Brain microvascular endothelial cell (primary cell): Measurements from ENCODE around the gene DRC3.
"Not testable (repeated sequence)": the region's sequence is repeated elsewhere in the genome, so short reads cannot be mapped to it uniquely, and the experiment has no call there.

ENCODE experiments used
- DNase-seq: peaks from one replicate; pipeline ENCODE4 v3.0.0-alpha.2; 2020
- H3K27ac ChIP-seq: fragments of 250-450 bp; sonication (Bioruptor Pico); 2 replicates; pipeline ENCODE4 v1.5.1; 2020; ENCODE audit warnings: mild to moderate bottlenecking, moderate library complexity
- H3K27me3 ChIP-seq: fragments of 250-450 bp; sonication (Bioruptor Pico); replicated peaks from 2 replicates; pipeline ENCODE4 v1.5.1; 2020; ENCODE audit warnings: mild to moderate bottlenecking
- H3K36me3 ChIP-seq: fragments of 250-450 bp; sonication (Bioruptor Pico); replicated peaks from 2 replicates; pipeline ENCODE4 v1.5.1; 2020; ENCODE audit warnings: mild to moderate bottlenecking
- H3K4me3 ChIP-seq: 2 replicates; pipeline ENCODE4 v1.5.1; 2011; ENCODE audit warnings: low read depth, mild to moderate bottlenecking, control low read depth, low read length, moderate library complexity
- in situ Hi-C: cut with HindIII; loops from 2 replicates; pipeline ENCODE4 v1.10.0; 2017; ENCODE audit warnings: low sequenced_read_pairs, low pct_ligation_motif_present
- TF ChIP-seq, protein P1 (sequence below): IDR thresholded peaks from 2 replicates; pipeline ENCODE4 v1.5.1; 2011; ENCODE audit warnings: low read depth, mild to moderate bottlenecking, moderate library complexity, low read length, control low read depth, inconsistent platforms; ENCODE audit errors: missing control alignments

DRC3 gene

DNA sequence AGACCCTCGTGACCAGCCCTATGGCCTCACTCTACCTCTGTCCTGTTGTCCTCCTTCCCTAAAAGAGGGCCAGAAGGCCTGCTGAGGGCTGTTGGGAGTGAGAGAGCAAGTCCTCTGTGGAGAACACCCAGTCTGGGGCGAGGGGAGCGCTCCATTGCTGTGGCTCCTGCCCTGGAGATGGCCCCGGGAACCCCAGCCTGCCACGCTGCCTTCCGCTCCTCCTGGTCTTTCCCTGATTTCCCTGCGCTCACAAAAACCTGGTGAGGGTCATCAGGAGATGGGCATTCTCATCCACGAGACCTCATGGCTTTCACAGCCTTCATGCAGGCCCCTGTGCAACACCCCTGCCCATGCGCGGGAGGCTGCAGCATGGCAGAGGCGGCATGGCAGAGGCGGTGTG lies 21.2 kb downstream of the DRC3 start:
- Histone ChIP-seq H3K27ac (no peak overlapping the region), H3K4me3 (no peak overlapping the region), H3K36me3 (no peaks in the 10 kb centered on the region), H3K27me3 (no peaks in the 10 kb centered on the region)
- DNase-seq, result no peak
- in situ Hi-C loops, result no loop called here
- TF ChIP-seq, protein P1, sequence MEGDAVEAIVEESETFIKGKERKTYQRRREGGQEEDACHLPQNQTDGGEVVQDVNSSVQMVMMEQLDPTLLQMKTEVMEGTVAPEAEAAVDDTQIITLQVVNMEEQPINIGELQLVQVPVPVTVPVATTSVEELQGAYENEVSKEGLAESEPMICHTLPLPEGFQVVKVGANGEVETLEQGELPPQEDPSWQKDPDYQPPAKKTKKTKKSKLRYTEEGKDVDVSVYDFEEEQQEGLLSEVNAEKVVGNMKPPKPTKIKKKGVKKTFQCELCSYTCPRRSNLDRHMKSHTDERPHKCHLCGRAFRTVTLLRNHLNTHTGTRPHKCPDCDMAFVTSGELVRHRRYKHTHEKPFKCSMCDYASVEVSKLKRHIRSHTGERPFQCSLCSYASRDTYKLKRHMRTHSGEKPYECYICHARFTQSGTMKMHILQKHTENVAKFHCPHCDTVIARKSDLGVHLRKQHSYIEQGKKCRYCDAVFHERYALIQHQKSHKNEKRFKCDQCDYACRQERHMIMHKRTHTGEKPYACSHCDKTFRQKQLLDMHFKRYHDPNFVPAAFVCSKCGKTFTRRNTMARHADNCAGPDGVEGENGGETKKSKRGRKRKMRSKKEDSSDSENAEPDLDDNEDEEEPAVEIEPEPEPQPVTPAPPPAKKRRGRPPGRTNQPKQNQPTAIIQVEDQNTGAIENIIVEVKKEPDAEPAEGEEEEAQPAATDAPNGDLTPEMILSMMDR, result no peak

GRCh38 chr17:17994271-17995069 lies 21.8 kb downstream of the DRC3 start:
- Histone ChIP-seq H3K27ac (no peak overlapping the region), H3K4me3 (no peak overlapping the region), H3K27me3 (no peaks in the 10 kb centered on the region), H3K36me3 (no peaks in the 10 kb centered on the region)
- TF ChIP-seq, protein P1, result peak; percentile 79
- in situ Hi-C loops, result no loop called here
- DNase-seq, result no peak

DNA sequence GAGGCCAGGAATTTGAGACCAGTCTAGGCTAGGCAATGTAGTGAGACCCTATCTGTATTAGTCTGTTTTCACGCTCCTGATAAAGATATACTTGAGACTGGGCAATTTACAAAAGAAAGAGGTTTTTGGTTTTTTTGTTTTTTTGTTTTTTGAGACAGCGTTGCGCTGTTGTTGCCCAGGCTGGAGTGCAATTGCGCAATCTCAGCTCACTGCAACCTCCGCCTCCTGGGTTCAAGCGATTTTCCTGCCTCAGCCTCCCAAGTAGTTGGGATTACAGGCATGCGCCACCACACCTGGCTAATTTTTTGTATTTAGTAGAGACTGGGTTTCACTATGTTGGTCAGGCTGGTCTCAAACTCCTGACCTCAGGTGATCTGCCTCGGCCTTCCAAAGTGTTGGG lies 23.2 kb downstream of the DRC3 start:
- in situ Hi-C loops, H3K27me3 ChIP-seq, H3K4me3 ChIP-seq, H3K36me3 ChIP-seq, DNase-seq, H3K27ac ChIP-seq: not testable (repeated sequence)

DNA sequence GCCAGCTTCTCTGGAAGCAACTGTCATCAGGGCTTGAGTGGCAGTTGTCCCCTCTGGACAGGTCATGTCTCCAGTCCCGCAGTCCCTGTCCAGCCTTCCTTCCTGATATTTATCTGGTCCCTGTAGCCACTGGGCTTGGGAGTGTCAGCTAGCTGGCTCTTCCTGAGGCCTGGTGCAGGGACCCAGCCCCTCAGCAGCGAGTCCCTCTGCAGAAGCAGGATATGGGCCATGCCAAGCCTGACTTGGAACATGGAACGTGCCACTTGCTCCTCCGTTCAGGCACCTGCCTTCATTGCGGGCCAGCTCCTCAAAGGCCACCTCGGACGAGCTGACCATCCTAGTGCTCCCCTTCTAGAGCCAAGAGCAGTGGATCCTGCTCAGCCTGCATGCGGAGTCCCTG lies 26.3 kb downstream of the DRC3 start:
- no peaks in the 10 kb centered on the region for H3K36me3 ChIP-seq
- no peak overlapping the region for H3K27ac ChIP-seq
- in situ Hi-C loops, result no loop called here
- H3K4me3 ChIP-seq, result no peak overlapping the region
- no peaks in the 10 kb centered on the region for H3K27me3 ChIP-seq
- no peak for DNase-seq
- TF ChIP-seq, protein P1, result no peak

DNA sequence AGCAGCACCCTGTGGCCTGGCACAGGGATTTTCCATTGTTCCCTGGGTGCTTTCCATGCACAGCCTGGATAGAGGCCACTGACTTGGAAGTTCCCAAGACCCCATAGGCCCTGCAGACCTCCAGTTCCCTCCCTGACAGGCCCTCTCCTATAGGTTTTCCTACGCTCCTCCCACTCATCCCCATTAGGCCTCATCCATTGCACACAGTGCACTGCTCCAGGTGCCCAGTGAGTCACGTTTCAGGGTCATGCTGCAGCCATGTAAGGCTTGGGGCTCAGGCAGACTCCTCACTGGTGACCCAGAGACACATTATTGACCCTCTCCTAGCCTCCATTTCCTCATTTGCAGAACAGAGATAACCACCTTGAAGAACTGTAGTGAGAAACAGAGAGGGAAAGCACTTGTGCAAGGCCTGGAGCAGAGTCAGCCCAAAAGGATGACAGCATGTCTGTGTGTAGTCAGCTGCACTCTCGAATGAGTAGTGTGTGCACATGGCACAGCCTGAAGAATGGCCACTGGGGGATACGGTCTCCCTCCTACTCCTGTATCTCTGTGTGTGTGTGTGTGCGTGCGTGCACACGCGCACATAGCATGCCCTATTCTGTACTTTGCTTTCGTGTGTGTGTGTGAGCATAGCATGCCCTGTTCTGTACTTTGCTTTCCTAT lies 26.8 kb downstream of the DRC3 start:
- no peak for DNase-seq
- Histone ChIP-seq H3K27ac (no peak overlapping the region), H3K4me3 (no peak overlapping the region), H3K27me3 (no peaks in the 10 kb centered on the region), H3K36me3 (no peaks in the 10 kb centered on the region)
- TF ChIP-seq, protein P1, result peak; percentile 6
- in situ Hi-C loops, result no loop called here

DNA sequence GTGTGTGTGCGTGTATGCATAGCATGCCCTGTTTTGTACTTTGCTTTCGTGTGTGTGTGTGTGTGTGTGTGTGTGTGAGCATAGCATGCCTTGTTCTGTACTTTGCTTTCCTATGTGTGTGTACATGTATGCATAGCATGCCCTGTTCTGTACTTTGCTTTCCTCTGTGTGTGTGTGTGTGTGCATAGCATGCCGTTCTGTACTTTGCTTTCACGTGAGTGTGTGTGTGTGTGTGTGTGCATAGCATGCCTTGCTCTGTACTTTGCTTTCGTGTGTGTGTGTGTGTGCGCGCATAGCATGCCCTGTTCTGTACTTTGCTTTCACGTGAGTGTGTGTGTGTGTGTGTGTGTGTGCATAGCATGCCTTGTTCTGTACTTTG lies 27.4 kb downstream of the DRC3 start:
- H3K27ac ChIP-seq, result no peak overlapping the region
- H3K36me3 ChIP-seq, result no peaks in the 10 kb centered on the region
- in situ Hi-C loops, result no loop called here
- TF ChIP-seq, protein P1, result no peak
- no peak for DNase-seq
- H3K27me3 ChIP-seq, result no peaks in the 10 kb centered on the region
- H3K4me3 ChIP-seq, result no peak overlapping the region
